ENCODE results near the gene C2orf92.
A peak's percentile ranks its signal among the peaks of the same experiment; 100 is the strongest.
"Not testable (repeated sequence)": the region's sequence is repeated elsewhere in the genome, so short reads cannot be mapped to it uniquely, and the experiment has no call there.

The C2orf92 gene
- 11.3 to 16.3 (median 14.7) reads per million in 4 donors for total RNA-seq

GRCh38 chr2:97669448-97669847 is at the start of gene C2orf92:
Gene C2orf92 (plus strand): TSS chr2:97669713. CDS start chr2:97669789, 76 bp downstream.
- no peak for DNase-seq

GRCh38 chr2:97620492-97620891 is 49.0 kb upstream of the C2orf92 start:
- not testable (repeated sequence) for DNase-seq

GRCh38 chr2:97622976-97623375 is 46.5 kb upstream of the C2orf92 start:
- not testable (repeated sequence) for DNase-seq

- not testable (repeated sequence) for DNase-seq
Observed at GRCh38 chr2:97625354-97626048, 44.0 kb upstream of the C2orf92 start.

- DNase-seq: not testable (repeated sequence)
Observed at GRCh38 chr2:97626049-97626430, 43.5 kb upstream of the C2orf92 start.

- no peak for DNase-seq
Observed at GRCh38 chr2:97644023-97644717, 25.3 kb upstream of the C2orf92 start.

GRCh38 chr2:97645112-97645694 is 24.3 kb upstream of the C2orf92 start:
- DNase-seq: no peak

- peak; percentile 98 to 99 (median 98) for DNase-seq
Observed at GRCh38 chr2:97645695-97646629, 23.6 kb upstream of the C2orf92 start, which contains the start of gene COX5B. Gene COX5B (plus strand): TSS chr2:97646062. CDS start chr2:97646087, 25 bp downstream.

GRCh38 chr2:97646977-97647376 is 22.5 kb upstream of the C2orf92 start:
- DNase-seq: no peak

- DNase-seq: no peak
Observed at GRCh38 chr2:97651114-97651513, 18.4 kb upstream of the C2orf92 start.

GRCh38 chr2:97653473-97653872 is 16.0 kb upstream of the C2orf92 start:
- DNase-seq: no peak

- no peak for DNase-seq
Observed at GRCh38 chr2:97653874-97654273, 15.6 kb upstream of the C2orf92 start.

GRCh38 chr2:97654309-97654708 is 15.2 kb upstream of the C2orf92 start:
- DNase-seq: no peak

- no peak for DNase-seq
Observed at GRCh38 chr2:97654791-97655190, 14.7 kb upstream of the C2orf92 start.

- no peak for DNase-seq
Observed at GRCh38 chr2:97656129-97656755, 13.3 kb upstream of the C2orf92 start.

- no peak for DNase-seq
Observed at GRCh38 chr2:97656905-97657587, 12.5 kb upstream of the C2orf92 start.

- no peak for DNase-seq
Observed at GRCh38 chr2:97657986-97658690, 11.4 kb upstream of the C2orf92 start.

GRCh38 chr2:97658691-97659157 is 10.8 kb upstream of the C2orf92 start:
- DNase-seq: no peak

GRCh38 chr2:97659256-97660043 is 10.1 kb upstream of the C2orf92 start:
- no peak for DNase-seq
